ENCODE results near the gene PALD1. TPM values are rescaled to one million over a fixed set of nuclear protein-coding genes. Genes with fewer than 3 reads are reported as not detected.

Gene PALD1
- total and polyA plus RNA-seq, 9 of the 15 experiments (the other 6 are each of a cell fraction or from before 2014, with no cell fraction given), result 0.03 to 0.29 (median 0.09) TPM; not detected in 2

GRCh38 chr10:70508912-70509756 lies 30.6 kb downstream of the PALD1 start:
- no TSS peak for BruUV-seq (replicated peaks)

GRCh38 chr10:70509757-70510147 lies 31.2 kb downstream of the PALD1 start:
- POLR2A ChIA-PET, result interaction anchor here (0.6 kb wide), 1 partner anchor 479 kb away, joined by 3 read pairs; no protein-coding TSS in a partner anchor
- Histone ChIP-seq H3K4me2 (ENCODE audit: insufficient read depth, low read length) (no peak overlapping the region), H3K79me2 (ENCODE audit: control insufficient read depth, insufficient read depth, low read length) (no peaks in the 10 kb centered on the region), H3K27ac (ENCODE audit: extremely low read depth, low read depth, low read length) (no peak overlapping the region), H4K20me1 (replicated peaks; ENCODE audit: control insufficient read depth, insufficient read depth, low read length) (no peaks in the 10 kb centered on the region; the same call in 1 of the 2 replicates), H3K9me3 (replicated peaks; ENCODE audit: control insufficient read depth, insufficient read depth, low read depth, low read length) (no peaks in the 10 kb centered on the region), H3K4me3 (no peak overlapping the region), H3K36me3 (ENCODE audit: control insufficient read depth, insufficient read depth, low read length) (no peaks in the 10 kb centered on the region), H3K27me3 (ENCODE audit: control insufficient read depth in 2 of 2, insufficient read depth in 2 of 2, low read length in 2 of 2) (peaks cover 55 to 86% of the 10 kb centered on the region in 2 experiments), H2AFZ (ENCODE audit: low read depth, low read length) (no peak overlapping the region), H3K4me1 (replicated peaks in 1 of 2; ENCODE audit: control insufficient read depth in 2 of 2, insufficient read depth in 2 of 2, low read length in 2 of 2) (peaks cover 0 to 3% of the 10 kb centered on the region in 2 experiments; a peak in 1 of 5 replicates), H3K9me1 (ENCODE audit: control insufficient read depth, insufficient read depth, low read length) (no peaks in the 10 kb centered on the region), H3K9ac (ENCODE audit: insufficient read depth in 1 of 2, low read depth in 2 of 2, low read length in 2 of 2) (no peak overlapping the region; a peak in 1 of 4 replicates)
- 2% methylated on average over 7 of the region's 7 CpGs for WGBS (ENCODE audit: insufficient coverage, low coverage, missing lambda C conversion rate)
- no TSS peak for BruUV-seq (replicated peaks)
- intact Hi-C loops (cut with micrococcal nuclease), result no loop called here
- CTCF ChIA-PET (ENCODE audit: low intra/inter-chr PET ratio), result no interaction called here
- in situ Hi-C loops (cut with MboI), result no loop called here
- FAIRE-seq, result no peak
- DNase-seq (ENCODE audit: extremely low read depth in 1 of 4, low spot score in 3 of 4), result no peak
- no peak for ATAC-seq
- TF ChIP-seq SP2 (IDR thresholded peaks at IDR 0.05; ENCODE audit: extremely low read depth, low read depth, low read length, poor library complexity, severe bottlenecking), result no peak
- TF ChIP-seq MTA1 (IDR thresholded peaks at IDR 0.05; ENCODE audit: borderline replicate concordance), result no peak
- no peak for TF ChIP-seq PYGO2 (tag; IDR thresholded peaks at IDR 0.05)
- TF ChIP-seq, protein P1, sequence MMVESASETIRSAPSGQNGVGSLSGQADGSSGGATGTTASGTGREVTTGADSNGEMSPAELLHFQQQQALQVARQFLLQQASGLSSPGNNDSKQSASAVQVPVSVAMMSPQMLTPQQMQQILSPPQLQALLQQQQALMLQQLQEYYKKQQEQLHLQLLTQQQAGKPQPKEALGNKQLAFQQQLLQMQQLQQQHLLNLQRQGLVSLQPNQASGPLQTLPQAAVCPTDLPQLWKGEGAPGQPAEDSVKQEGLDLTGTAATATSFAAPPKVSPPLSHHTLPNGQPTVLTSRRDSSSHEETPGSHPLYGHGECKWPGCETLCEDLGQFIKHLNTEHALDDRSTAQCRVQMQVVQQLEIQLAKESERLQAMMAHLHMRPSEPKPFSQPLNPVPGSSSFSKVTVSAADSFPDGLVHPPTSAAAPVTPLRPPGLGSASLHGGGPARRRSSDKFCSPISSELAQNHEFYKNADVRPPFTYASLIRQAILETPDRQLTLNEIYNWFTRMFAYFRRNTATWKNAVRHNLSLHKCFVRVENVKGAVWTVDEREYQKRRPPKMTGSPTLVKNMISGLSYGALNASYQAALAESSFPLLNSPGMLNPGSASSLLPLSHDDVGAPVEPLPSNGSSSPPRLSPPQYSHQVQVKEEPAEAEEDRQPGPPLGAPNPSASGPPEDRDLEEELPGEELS (CRISPR knock-in tag; IDR thresholded peaks at IDR 0.05; ENCODE audit: borderline replicate concordance), result no peak
- no peak for TF ChIP-seq ZNF311 (CRISPR knock-in tag; IDR thresholded peaks at IDR 0.05)
- TF ChIP-seq HNRNPH1 (optimal IDR thresholded peaks at IDR 0.05; ENCODE audit: low read depth, low read length), result no peak
- TF ChIP-seq HNRNPL (IDR thresholded peaks at IDR 0.05; ENCODE audit: low read depth, low read length), result no peak
- TF ChIP-seq ZNF274 (IDR thresholded peaks at IDR 0.05; ENCODE audit: borderline replicate concordance, low read depth, low read length), result no peak
- no peak for TF ChIP-seq MAFG (tag; conservative IDR thresholded peaks at IDR 0.05)
- no peak for TF ChIP-seq PHF21A (IDR thresholded peaks at IDR 0.05; ENCODE audit: borderline replicate concordance, low read depth)
- TF ChIP-seq ZC3H8 (IDR thresholded peaks at IDR 0.05), result no peak

More at GRCh38 chr10:70508912-70509756, 30.6 kb downstream of the PALD1 start:
- H3K4me1 ChIP-seq (replicated peaks in 1 of 2; ENCODE audit: control insufficient read depth in 2 of 2, insufficient read depth in 2 of 2, low read length in 2 of 2), result peaks cover 0 to 3% of the 10 kb centered on the region in 2 experiments; a peak in 1 of 5 replicates
- no peaks in the 10 kb centered on the region for H3K36me3 ChIP-seq (ENCODE audit: control insufficient read depth, insufficient read depth, low read length)
- in situ Hi-C loops (cut with MboI), result no loop called here
- H4K20me1 ChIP-seq (replicated peaks; ENCODE audit: control insufficient read depth, insufficient read depth, low read length), result no peaks in the 10 kb centered on the region; the same call in 1 of the 2 replicates
- no peak overlapping the region for H2AFZ ChIP-seq (ENCODE audit: low read depth, low read length)
- no peaks in the 10 kb centered on the region for H3K79me2 ChIP-seq (ENCODE audit: control insufficient read depth, insufficient read depth, low read length)
- WGBS (ENCODE audit: insufficient coverage, low coverage, missing lambda C conversion rate), result 1% methylated on average over 14 of the region's 14 CpGs
- CTCF ChIA-PET (ENCODE audit: low intra/inter-chr PET ratio), result no interaction called here
- POLR2A ChIA-PET, result interaction anchor here (0.6 to 0.8 kb wide), 3 partner anchors 9 to 478 kb away, joined by 3 read pairs; no protein-coding TSS in a partner anchor
- H3K27ac ChIP-seq (ENCODE audit: extremely low read depth, low read depth, low read length), result no peak overlapping the region
- intact Hi-C loops (cut with micrococcal nuclease), result no loop called here
- no peaks in the 10 kb centered on the region for H3K9me1 ChIP-seq (ENCODE audit: control insufficient read depth, insufficient read depth, low read length)
- TF ChIP-seq MAX (CRISPR knock-in tag; IDR thresholded peaks at IDR 0.05) (no peak), HDAC8 (tag; IDR thresholded peaks at IDR 0.05) (no peak), ZNF134 (CRISPR knock-in tag; conservative IDR thresholded peaks at IDR 0.05) (no peak)
- no peak overlapping the region for H3K4me3 ChIP-seq
- no peak overlapping the region for H3K4me2 ChIP-seq (ENCODE audit: insufficient read depth, low read length)
- peaks cover 56 to 83% of the 10 kb centered on the region in 2 experiments for H3K27me3 ChIP-seq (ENCODE audit: control insufficient read depth in 2 of 2, insufficient read depth in 2 of 2, low read length in 2 of 2)
- DNase-seq (ENCODE audit: extremely low read depth in 1 of 4, low spot score in 3 of 4) (peak in 1 of 4 experiments; percentile 37), ATAC-seq (no peak), FAIRE-seq (peak; percentile 29)
- H3K9me3 ChIP-seq (replicated peaks; ENCODE audit: control insufficient read depth, insufficient read depth, low read depth, low read length), result no peaks in the 10 kb centered on the region
- H3K9ac ChIP-seq (ENCODE audit: insufficient read depth in 1 of 2, low read depth in 2 of 2, low read length in 2 of 2), result no peak overlapping the region; a peak in 1 of 4 replicates
